NT2/D1 (cell line): ENCODE data around the gene OR5M11.

Experiments used
- SUZ12 ChIP-seq: IDR thresholded peaks from 2 replicates; pipeline ENCODE4 v1.6.1; 2011; ENCODE audit not compliant: insufficient read length, insufficient read depth; ENCODE audit errors: extremely low read depth
- YY1 ChIP-seq: IDR thresholded peaks from 2 replicates; pipeline ENCODE4 v1.6.1; 2011; ENCODE audit not compliant: insufficient read length, insufficient read depth
- ZNF274 ChIP-seq: IDR thresholded peaks from 2 replicates; pipeline ENCODE4 v1.6.1; 2011; ENCODE audit warnings: mild to moderate bottlenecking, low read depth, low read length

DNA sequence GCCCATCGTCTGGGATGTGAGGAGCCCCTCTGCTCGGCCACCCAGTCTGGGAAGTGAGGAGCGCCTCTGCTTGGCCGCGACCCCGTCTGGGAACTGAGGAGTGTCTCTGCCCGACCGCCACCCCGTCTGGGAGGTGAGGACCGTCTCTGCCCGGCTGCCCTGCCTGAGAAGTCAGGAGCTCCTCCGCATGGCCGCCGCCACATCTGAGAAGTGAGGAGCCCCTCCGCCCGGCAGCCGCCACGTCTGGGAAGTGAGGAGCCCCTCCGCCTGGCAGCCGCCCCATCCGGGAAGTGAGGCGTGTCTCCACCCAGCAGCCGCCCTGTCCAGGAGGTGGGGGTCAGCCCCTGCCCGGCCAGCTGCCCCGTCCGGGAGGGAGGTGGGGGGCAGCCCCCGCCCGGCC, 46.0 kb downstream of the OR5M11 start:
- TF ChIP-seq YY1 (no peak), ZNF274 (no peak), SUZ12 (no peak)
